ENCODE results near the gene DLGAP5.

The DLGAP5 gene

GRCh38 chr14:55107766-55108554 lies 83.4 kb downstream of the DLGAP5 start:
- peak; percentile 24 to 33 for DNase-seq

GRCh38 chr14:55105991-55106390 lies 85.4 kb downstream of the DLGAP5 start:
- no peak for DNase-seq

GRCh38 chr14:55103971-55104954 lies 87.1 kb downstream of the DLGAP5 start:
- DNase-seq = peak; percentile 58 to 72

- DNase-seq = no peak
Measured at GRCh38 chr14:55103005-55103640, 88.3 kb downstream of the DLGAP5 start.

GRCh38 chr14:55102141-55102621 lies 89.2 kb downstream of the DLGAP5 start:
- peak in 1 of 2 experiments; percentile 6 for DNase-seq

GRCh38 chr14:55101698-55102097 lies 89.7 kb downstream of the DLGAP5 start:
- no peak for DNase-seq

- no peak for DNase-seq
Measured at GRCh38 chr14:55099756-55100155, 91.6 kb downstream of the DLGAP5 start.

GRCh38 chr14:55098561-55098898 lies 92.9 kb downstream of the DLGAP5 start:
- no peak for DNase-seq
